Esophagus (tissue), 2 donors: ENCODE measurements around the gene ZBTB9. TPM values are rescaled to one million over a fixed set of nuclear protein-coding genes. Genes with fewer than 3 reads are reported as not detected.
"Not testable (repeated sequence)": the region's sequence is repeated elsewhere in the genome, so short reads cannot be mapped to it uniquely, and the experiment has no call there.

Experiments
- H3K27ac ChIP-seq, 2 donors: one replicate each; pipeline ENCODE4 v1.5.1; 2013; ENCODE audit warnings: low read depth in 2 of 2, mild to moderate bottlenecking in 2 of 2, inconsistent platforms in 1 of 2, low read length in 1 of 2, moderate library complexity in 1 of 2
- H3K27me3 ChIP-seq, 2 donors: one replicate each; pipeline ENCODE4 v1.6.1; 2013; ENCODE audit warnings: low read length in 2 of 2, control low read depth in 1 of 2, mild to moderate bottlenecking in 1 of 2; ENCODE audit not compliant: insufficient read depth in 2 of 2, control insufficient read depth in 1 of 2
- H3K36me3 ChIP-seq, 2 donors: one replicate each; pipeline ENCODE4 v1.6.1; 2013; ENCODE audit warnings: low read length in 1 of 2; ENCODE audit not compliant: control insufficient read depth in 2 of 2, insufficient read depth in 2 of 2
- H3K4me1 ChIP-seq, 2 donors: one replicate each; pipeline ENCODE4 v1.6.1; 2013; ENCODE audit warnings: low read length in 1 of 2; ENCODE audit not compliant: control insufficient read depth in 2 of 2, insufficient read depth in 2 of 2
- H3K4me3 ChIP-seq, 2 donors: one replicate each; pipeline ENCODE4 v1.5.1; 2013; ENCODE audit warnings: low read length in 2 of 2, mild to moderate bottlenecking in 2 of 2, low read depth in 1 of 2, moderate library complexity in 1 of 2
- H3K9me3 ChIP-seq, 2 donors: one replicate each; pipeline ENCODE4 v1.6.1; 2013; ENCODE audit warnings: mild to moderate bottlenecking in 2 of 2, low read depth in 1 of 2, low read length in 1 of 2, moderate library complexity in 1 of 2; ENCODE audit not compliant: control insufficient read depth in 2 of 2, insufficient read depth in 1 of 2
- WGBS, 2 donors: extraction: QIAGEN DNeasy Blood & Tissue Kit; methylation state at CpG; one replicate each; pipeline ENCODE4 v1.1.7; 2013; 5-methylcytosine and 5-hydroxymethylcytosine counted together
- polyA plus RNA-seq, 2 donors: library from polyadenylated mRNA; stranded (reverse); fragments of 200-250 nt; gene quantifications; one replicate each; pipeline ENCODE4 v1.2.3, GENCODE V29; 2013
- donor health status: healthy with polysubstance abuse.
- donor health status: Bipolar disorder and iron deficiency.

ZBTB9 gene
- polyA plus RNA-seq, 2 donors: 3.6 to 3.9 TPM

DNA sequence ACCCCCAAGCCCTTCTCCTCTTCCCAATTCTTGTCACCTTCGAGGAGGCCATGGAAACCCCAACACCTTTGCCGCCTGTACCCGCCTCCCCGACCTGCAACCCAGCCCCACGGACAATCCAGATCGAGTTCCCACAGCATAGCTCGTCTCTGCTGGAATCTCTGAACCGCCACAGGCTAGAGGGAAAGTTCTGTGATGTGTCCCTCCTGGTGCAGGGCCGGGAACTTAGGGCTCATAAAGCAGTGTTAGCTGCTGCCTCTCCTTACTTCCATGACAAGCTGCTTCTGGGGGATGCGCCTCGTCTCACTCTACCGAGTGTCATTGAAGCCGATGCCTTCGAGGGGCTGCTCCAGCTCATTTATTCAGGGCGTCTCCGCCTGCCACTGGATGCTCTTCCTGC, 675 bp downstream of the ZBTB9 start:
- no peak overlapping the region for H3K27ac ChIP-seq
- peak overlapping the region; percentile 82 to 88 for H3K4me3 ChIP-seq

GRCh38 chr6:33456156-33456555, 1.8 kb downstream of the ZBTB9 start:
- 95 to 100% methylated on average over 12 of the region's 12 CpGs for WGBS, 2 donors
- Histone ChIP-seq H3K9me3 (no peaks in the 10 kb centered on the region), H3K27me3 (no peaks in the 10 kb centered on the region), H3K27ac (no peak overlapping the region), H3K4me1 (peaks cover 4 to 5% of the 10 kb centered on the region in 2 donors), H3K36me3 (no peaks in the 10 kb centered on the region), H3K4me3 (no peak overlapping the region)

More for the DNA sequence above, 675 bp downstream of the ZBTB9 start:
- H3K4me1 ChIP-seq: peaks cover 4 to 5% of the 10 kb centered on the region in 2 donors
- no peaks in the 10 kb centered on the region for H3K27me3 ChIP-seq
- no peaks in the 10 kb centered on the region for H3K36me3 ChIP-seq
- 41 to 45% methylated on average over 16 of the region's 16 CpGs for WGBS, 2 donors
- H3K9me3 ChIP-seq: no peaks in the 10 kb centered on the region

GRCh38 chr6:33458676-33459075, 4.3 kb downstream of the ZBTB9 start:
- Histone ChIP-seq H3K4me1 (peaks cover 0 to 5% of the 10 kb centered on the region in 2 donors), H3K36me3 (no peaks in the 10 kb centered on the region), H3K4me3 (no peak overlapping the region), H3K9me3 (no peaks in the 10 kb centered on the region), H3K27me3 (no peaks in the 10 kb centered on the region), H3K27ac (no peak overlapping the region)
- WGBS, 2 donors: 62 to 71% methylated on average over 3 of the region's 3 CpGs

GRCh38 chr6:33459226-33459625, 4.8 kb downstream of the ZBTB9 start:
- Histone ChIP-seq H3K27me3 (no peaks in the 10 kb centered on the region), H3K9me3 (no peaks in the 10 kb centered on the region), H3K4me1 (peaks cover 0 to 5% of the 10 kb centered on the region in 2 donors), H3K36me3 (no peaks in the 10 kb centered on the region), H3K27ac (no peak overlapping the region), H3K4me3 (no peak overlapping the region)
- 94 to 97% methylated on average over 2 of the region's 2 CpGs for WGBS, 2 donors

DNA sequence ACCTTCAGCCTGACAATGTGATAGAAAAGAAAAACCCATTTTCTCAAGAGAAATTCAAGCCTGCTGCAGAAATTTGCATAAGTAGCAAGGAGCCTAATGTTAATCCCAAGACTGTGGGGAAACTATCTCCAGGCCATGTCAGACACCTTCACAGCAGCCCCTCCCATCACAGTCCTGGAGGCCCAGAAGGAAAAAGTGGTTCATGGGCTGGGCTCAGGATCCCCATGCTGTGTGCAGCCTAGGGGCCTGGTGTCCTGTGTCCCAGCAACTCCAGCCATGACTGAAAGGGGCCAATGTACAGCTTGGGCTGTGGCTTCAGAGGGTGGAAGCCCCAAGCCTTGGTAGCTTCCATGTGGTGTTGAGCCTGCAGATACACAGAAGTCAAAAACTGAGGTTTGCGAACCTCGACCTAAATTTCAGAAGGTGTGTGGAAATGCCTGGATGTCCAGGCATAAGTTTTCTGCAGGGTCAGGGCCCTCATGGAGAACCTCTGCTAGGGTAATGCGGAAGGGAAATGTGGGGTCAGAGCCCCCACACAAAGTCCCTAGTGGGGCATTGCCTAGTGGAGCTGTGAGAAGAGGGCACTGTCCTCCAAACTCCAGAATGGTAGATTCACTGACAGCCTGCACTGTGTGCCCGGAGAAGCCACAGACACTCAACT, 11.8 kb downstream of the ZBTB9 start:
- Histone ChIP-seq H3K36me3 (no peaks in the 10 kb centered on the region), H3K27ac (no peak overlapping the region), H3K9me3 (no peaks in the 10 kb centered on the region), H3K27me3 (no peaks in the 10 kb centered on the region), H3K4me3 (no peak overlapping the region), H3K4me1 (no peaks in the 10 kb centered on the region)
- 93 to 95% methylated on average over 4 of the region's 4 CpGs for WGBS, 2 donors

DNA sequence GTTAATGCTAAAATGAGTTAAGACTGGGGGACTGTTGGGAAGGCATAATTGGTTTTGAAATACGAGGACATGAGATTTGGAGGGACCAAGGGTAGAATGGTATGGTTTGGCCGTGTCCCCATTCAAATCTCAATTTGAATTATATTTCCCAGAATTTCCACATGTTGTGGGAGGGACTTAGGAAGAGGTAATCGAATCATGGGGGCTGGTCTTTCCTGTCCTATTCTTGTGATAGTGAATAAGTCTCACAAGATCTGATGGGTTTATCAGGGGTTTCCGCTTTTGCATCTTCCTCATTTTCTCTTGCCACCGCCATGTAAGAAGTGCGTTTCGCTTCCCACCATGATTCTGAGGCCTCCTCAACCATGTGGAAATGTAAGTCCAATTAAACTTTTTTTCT, 12.7 kb downstream of the ZBTB9 start:
- Histone ChIP-seq H3K4me1 (no peaks in the 10 kb centered on the region), H3K27ac (no peak overlapping the region), H3K9me3 (no peaks in the 10 kb centered on the region), H3K4me3 (no peak overlapping the region), H3K27me3 (no peaks in the 10 kb centered on the region), H3K36me3 (no peaks in the 10 kb centered on the region)
- 73 to 78% methylated on average over 7 of the region's 7 CpGs for WGBS, 2 donors

GRCh38 chr6:33469661-33470060, 15.3 kb downstream of the ZBTB9 start:
- Histone ChIP-seq H3K9me3 (no peaks in the 10 kb centered on the region), H3K36me3 (no peaks in the 10 kb centered on the region), H3K4me3 (no peak overlapping the region), H3K4me1 (no peaks in the 10 kb centered on the region), H3K27ac (no peak overlapping the region), H3K27me3 (no peaks in the 10 kb centered on the region)
- WGBS, 2 donors: 83 to 86% methylated on average over 3 of the region's 3 CpGs

DNA sequence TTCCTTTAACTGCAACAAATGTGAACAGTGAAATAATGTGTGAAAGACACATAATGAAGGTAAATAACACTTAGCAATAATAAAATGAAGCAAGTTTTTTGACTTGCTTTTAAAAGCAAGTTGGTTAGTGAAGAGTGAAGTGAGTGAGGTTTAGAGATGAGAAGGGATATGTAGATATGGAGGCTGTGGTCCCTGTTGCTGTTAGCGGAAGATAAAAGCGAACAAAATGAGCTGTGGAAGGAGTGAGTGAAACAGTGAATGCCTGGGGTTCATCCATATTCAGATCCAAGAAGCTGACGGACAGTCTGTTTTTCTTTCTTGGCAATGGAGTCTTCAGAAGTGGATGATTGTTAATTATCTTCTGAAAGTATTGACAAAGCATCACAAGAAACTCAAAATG, 23.5 kb downstream of the ZBTB9 start:
- 74 to 78% methylated on average over 3 of the region's 3 CpGs for WGBS, 2 donors
- no peaks in the 10 kb centered on the region for H3K27me3 ChIP-seq

DNA sequence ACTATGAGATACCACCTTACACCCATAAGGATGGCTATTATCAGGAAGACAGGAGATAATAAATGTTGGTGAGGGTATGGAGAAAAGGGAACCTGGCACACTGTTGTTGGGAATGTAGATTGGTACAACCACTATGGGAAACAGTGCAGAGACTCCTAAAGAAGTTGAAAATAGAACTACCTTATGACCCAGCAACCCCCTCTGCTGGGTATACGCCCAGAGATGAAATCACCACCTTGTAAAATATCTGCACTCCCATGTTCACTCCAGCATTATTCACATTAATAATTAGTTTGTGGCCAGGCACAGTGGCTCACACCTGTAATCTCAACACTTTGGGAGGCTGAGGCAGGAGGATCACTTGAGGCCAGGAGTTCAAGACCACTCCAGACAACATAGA, 26.8 kb downstream of the ZBTB9 start:
- 63 to 79% methylated on average over 1 of the region's 1 CpG for WGBS, 2 donors
- H3K36me3 ChIP-seq: no peaks in the 10 kb centered on the region
- H3K27ac ChIP-seq: no peak overlapping the region
- H3K27me3 ChIP-seq: no peaks in the 10 kb centered on the region
- no peak overlapping the region for H3K4me3 ChIP-seq
- H3K9me3 ChIP-seq: no peaks in the 10 kb centered on the region
- H3K4me1 ChIP-seq: no peaks in the 10 kb centered on the region

More for the DNA sequence above, 23.5 kb downstream of the ZBTB9 start:
- H3K36me3 ChIP-seq: no peaks in the 10 kb centered on the region
- H3K27ac ChIP-seq: no peak overlapping the region
- no peaks in the 10 kb centered on the region for H3K4me1 ChIP-seq
- H3K9me3 ChIP-seq: no peaks in the 10 kb centered on the region
- H3K4me3 ChIP-seq: no peak overlapping the region

GRCh38 chr6:33482620-33483019, 28.2 kb downstream of the ZBTB9 start:
- not testable (repeated sequence) for H3K4me1 ChIP-seq, H3K36me3 ChIP-seq, H3K4me3 ChIP-seq, H3K9me3 ChIP-seq, H3K27ac ChIP-seq, H3K27me3 ChIP-seq
- 91 to 93% methylated on average over 5 of the region's 5 CpGs for WGBS, 2 donors
